Measurements from ENCODE around the gene CACHD1. TPM values are rescaled to one million over a fixed set of nuclear protein-coding genes. Genes with fewer than 3 reads are reported as not detected.
A peak's percentile ranks its signal among the peaks of the same experiment; 100 is the strongest.
"Not testable (repeated sequence)": the region's sequence is repeated elsewhere in the genome, so short reads cannot be mapped to it uniquely, and the experiment has no call there.

Gene CACHD1
- total and polyA plus RNA-seq, 12 donors, result 0.87 to 4.2 (median 2.4) TPM

DNA sequence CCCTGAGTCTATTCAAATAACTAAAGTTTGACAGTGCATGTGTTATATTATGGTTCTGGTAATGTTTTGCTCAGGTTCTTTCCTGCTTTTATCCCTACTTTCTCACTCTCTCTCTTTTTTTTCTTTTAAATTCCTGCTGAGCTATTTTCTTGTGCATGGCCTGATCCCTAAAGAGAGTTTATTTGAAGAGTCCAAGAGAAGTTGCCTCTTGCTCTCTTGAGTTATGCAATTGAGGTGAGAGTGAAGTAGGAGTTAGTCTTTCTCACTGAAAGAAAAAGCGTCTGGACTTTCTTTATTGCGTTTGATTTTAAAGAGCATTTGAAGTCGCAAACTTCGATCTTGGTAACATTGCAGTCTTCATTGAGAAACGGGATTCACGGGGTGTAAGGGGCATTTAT is 138.7 kb downstream of the CACHD1 start:
- Histone ChIP-seq H3K27ac (no peak overlapping the region), H3K4me3 (no peak overlapping the region), H3K36me3 (peaks cover 0 to 16% (median 0%) of the 10 kb centered on the region in 9 donors), H3K9me3 (peaks cover 0 to 16% (median 0%) of the 10 kb centered on the region in 11 donors), H3K27me3 (no peaks in the 10 kb centered on the region), H3K4me1 (peaks cover 0 to 4% (median 0%) of the 10 kb centered on the region in 9 donors)
- no peak for ATAC-seq
- TF ChIP-seq, protein P1, sequence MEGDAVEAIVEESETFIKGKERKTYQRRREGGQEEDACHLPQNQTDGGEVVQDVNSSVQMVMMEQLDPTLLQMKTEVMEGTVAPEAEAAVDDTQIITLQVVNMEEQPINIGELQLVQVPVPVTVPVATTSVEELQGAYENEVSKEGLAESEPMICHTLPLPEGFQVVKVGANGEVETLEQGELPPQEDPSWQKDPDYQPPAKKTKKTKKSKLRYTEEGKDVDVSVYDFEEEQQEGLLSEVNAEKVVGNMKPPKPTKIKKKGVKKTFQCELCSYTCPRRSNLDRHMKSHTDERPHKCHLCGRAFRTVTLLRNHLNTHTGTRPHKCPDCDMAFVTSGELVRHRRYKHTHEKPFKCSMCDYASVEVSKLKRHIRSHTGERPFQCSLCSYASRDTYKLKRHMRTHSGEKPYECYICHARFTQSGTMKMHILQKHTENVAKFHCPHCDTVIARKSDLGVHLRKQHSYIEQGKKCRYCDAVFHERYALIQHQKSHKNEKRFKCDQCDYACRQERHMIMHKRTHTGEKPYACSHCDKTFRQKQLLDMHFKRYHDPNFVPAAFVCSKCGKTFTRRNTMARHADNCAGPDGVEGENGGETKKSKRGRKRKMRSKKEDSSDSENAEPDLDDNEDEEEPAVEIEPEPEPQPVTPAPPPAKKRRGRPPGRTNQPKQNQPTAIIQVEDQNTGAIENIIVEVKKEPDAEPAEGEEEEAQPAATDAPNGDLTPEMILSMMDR (IDR thresholded peaks at IDR 0.05), result no peak
- intact Hi-C loops (cut with DNase I), result no loop called here
- WGBS, 2 donors, result 98 to 99% methylated on average over 6 of the region's 6 CpGs
- DNase-seq, result no peak

DNA sequence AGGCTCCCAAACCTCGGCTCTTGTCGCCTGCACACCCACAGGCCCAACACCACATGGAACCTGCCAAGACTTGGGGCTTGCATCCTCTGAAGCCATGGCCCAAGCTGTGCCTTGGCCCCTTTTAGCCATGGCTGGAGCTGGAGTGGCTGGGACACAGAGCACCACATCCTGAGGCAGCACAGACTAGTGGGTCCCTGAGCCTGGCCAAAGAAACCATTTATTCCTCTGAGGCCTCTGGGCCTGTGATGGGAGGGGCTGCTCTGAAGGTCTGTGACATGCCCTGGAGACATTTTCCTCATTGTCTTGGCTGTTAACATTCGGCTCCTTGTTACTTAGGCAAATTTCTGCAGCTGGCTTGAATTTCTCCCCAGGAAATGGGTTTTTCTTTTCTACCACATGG is 141.0 kb downstream of the CACHD1 start:
- intact Hi-C loops (cut with DNase I); H3K4me3 ChIP-seq; DNase-seq; H3K27ac ChIP-seq; H3K27me3 ChIP-seq; ATAC-seq: not testable (repeated sequence)
- peaks cover 0 to 16% (median 4%) of the 10 kb centered on the region in 9 donors for H3K4me1 ChIP-seq
- peaks cover 0 to 16% (median 0%) of the 10 kb centered on the region in 11 donors for H3K9me3 ChIP-seq
- WGBS, 2 donors, result 69 to 86% methylated on average over 3 of the region's 3 CpGs
- H3K36me3 ChIP-seq, result peaks cover 0 to 16% (median 0%) of the 10 kb centered on the region in 9 donors

DNA sequence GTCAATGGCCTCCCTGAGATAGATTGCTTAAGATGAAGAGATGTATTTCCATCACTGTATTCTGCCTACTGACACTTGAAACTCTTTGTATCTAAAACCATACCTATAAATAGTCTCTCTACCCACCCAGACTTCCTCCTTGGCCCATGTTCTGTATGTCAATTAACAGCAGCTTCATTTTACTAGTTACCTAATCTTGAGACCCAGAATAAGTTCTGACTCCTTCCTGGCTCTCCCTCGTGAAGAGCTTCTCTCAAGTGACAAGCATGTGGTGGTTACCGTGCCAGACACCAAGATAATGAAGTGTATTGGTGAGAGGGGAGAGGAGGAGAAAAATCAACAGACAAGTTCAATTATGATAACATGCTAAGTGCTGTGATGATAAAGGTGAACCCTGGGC is 146.1 kb downstream of the CACHD1 start:
- no peaks in the 10 kb centered on the region for H3K27me3 ChIP-seq
- peaks cover 0 to 25% (median 7%) of the 10 kb centered on the region in 9 donors for H3K4me1 ChIP-seq
- H3K9me3 ChIP-seq, result peaks cover 0 to 2% (median 0%) of the 10 kb centered on the region in 11 donors
- no peak overlapping the region for H3K27ac ChIP-seq
- 15 to 35% methylated on average over 2 of the region's 2 CpGs for WGBS, 2 donors
- no peak overlapping the region for H3K4me3 ChIP-seq
- ATAC-seq (peak in 4 of 8 donors; percentile 49 to 97 (median 82)), DNase-seq (no peak)
- H3K36me3 ChIP-seq, result no peaks in the 10 kb centered on the region
- TF ChIP-seq, protein P1 (IDR thresholded peaks at IDR 0.05), result no peak
- intact Hi-C loops (cut with DNase I), result no loop called here

DNA sequence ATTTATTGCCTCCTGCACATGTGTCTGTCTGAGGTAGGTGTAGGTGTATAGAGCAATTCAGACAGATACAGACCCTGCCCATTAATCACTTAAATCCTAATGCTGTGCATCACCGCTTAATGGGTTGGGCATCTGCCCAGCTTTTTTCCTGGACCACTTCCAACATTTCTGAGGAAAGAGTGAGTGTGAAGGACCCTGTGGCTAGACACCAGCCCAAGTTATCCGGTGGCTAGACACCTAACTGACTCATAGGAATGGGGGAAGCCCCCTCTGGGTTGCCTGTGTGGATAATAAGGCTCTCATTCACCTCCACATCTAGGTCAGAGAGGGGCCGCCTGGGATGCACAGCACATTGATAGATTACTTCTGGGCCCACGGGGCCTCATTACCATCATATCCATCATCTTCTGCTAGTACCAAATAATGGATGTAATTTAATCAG is 153.8 kb downstream of the CACHD1 start:
- peak overlapping the region in 2 of 10 donors; percentile 14 to 35 for H3K27ac ChIP-seq

More for the DNA sequence above, 153.8 kb downstream of the CACHD1 start:
- ATAC-seq, result no peak
- Histone ChIP-seq H3K9me3 (no peaks in the 10 kb centered on the region), H3K36me3 (no peaks in the 10 kb centered on the region), H3K4me1 (peaks cover 0 to 20% (median 11%) of the 10 kb centered on the region in 9 donors), H3K4me3 (no peak overlapping the region), H3K27me3 (no peaks in the 10 kb centered on the region)
- WGBS, 2 donors, result 56 to 62% methylated on average over 4 of the region's 4 CpGs
- intact Hi-C loops (cut with DNase I), result loop anchor here in 1 of 10 donors (1.0 kb wide), 1 partner anchor 12 kb away; no protein-coding TSS in a partner anchor
- DNase-seq, result no peak
- TF ChIP-seq, protein P1 (IDR thresholded peaks at IDR 0.05), result no peak
